Measurements from ENCODE around the gene SMIM1.

DNA sequence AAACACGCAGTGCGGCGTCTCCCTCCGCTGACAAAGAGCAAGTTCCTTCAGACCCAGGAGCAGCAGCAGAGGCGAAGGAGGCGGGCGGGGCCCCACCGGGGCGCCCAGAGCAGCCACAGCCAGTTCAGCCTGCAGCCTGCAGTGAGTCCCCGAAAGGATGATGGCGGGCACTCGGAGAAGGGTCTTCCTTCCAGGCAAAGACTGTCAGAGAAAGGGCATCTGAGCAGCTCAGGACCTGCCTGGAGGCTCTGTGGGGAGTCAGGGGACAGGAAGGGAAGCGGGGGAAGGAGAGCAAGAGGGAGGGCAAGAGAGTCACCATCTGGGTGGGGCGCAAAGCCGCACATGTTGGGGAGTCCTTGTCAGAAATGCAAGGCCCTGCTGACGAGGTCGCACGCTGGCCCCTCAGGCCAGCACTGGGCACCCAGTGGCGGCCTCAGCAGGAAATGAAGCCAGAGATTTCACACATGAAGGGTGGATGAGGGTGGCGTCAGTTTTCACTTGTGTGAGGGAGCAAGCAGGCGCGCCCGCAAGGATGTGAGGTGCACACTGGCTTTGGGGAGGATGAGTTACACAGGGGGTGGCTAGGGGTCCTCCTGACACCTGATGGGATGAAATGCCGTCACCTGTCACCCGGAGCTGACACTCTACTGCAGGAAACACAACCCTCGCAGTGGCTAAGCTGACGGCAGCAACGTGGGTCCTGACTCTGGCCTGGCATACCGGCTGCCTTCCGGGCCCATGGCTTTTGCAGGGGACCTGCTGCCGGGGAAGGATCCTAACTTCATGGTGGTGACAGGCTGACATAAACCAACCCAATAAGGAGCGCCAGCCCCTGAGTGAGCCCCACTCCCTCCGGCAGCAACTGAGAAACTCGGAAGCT is 17.1 kb downstream of the SMIM1 start:
- TF ChIP-seq POLR2A (IDR thresholded peaks at IDR 0.05; ENCODE audit: borderline replicate concordance, extremely low read depth, insufficient read depth, insufficient read length) (no peak), EZH2phosphoT487 (IDR thresholded peaks at IDR 0.05; ENCODE audit: borderline replicate concordance) (no peak), CTCF (IDR thresholded peaks at IDR 0.05 in 2 of 3, conservative IDR thresholded peaks at IDR 0.05 in 1 of 3; ENCODE audit: borderline replicate concordance in 1 of 3, insufficient read depth in 1 of 3, low read depth in 2 of 3, low read length in 2 of 3) (no peak)
